Astrocyte (in vitro differentiated cells and primary cell): ENCODE data around the gene PCCB.

Source experiments
- CTCF ChIP-seq: IDR thresholded peaks from 2 replicates; pipeline ENCODE4 v1.5.1; 2011; ENCODE audit warnings: low read depth, mild to moderate bottlenecking, inconsistent platforms, low read length, moderate library complexity; ENCODE audit not compliant: insufficient read depth
- EZH2 ChIP-seq: IDR thresholded peaks from 2 replicates; pipeline ENCODE4 v1.6.1; 2012; ENCODE audit warnings: mild to moderate bottlenecking, low read length, inconsistent platforms; ENCODE audit not compliant: insufficient read depth

GRCh38 chr3:136239094-136239493 lies 11.0 kb upstream of the PCCB start:
- no peak for TF ChIP-seq CTCF
- TF ChIP-seq EZH2, result no peak
